Hematopoietic multipotent progenitor cell treated with erythropoietin and hydrocortisone succinate and interleukin-3 and kit ligand, for 8 days (in vitro differentiated cells): ENCODE measurements around the gene SIRPG.

Source experiments
- DNase-seq: peaks from one replicate; pipeline ENCODE4 v3.0.0-alpha.2; 2015

SIRPG gene

GRCh38 chr20:1588533-1589460 is 68.8 kb downstream of the SIRPG start:
- DNase-seq, result peak; percentile 39

GRCh38 chr20:1587781-1588532 is 69.6 kb downstream of the SIRPG start:
- no peak for DNase-seq

GRCh38 chr20:1579488-1579887 is 78.1 kb downstream of the SIRPG start:
- DNase-seq, result no peak
